HFFc6 (cell line): ENCODE results near the gene AIFM2. TPM values are rescaled to one million over a fixed set of nuclear protein-coding genes. Genes with fewer than 3 reads are reported as not detected.
"Not testable (repeated sequence)": the region's sequence is repeated elsewhere in the genome, so short reads cannot be mapped to it uniquely, and the experiment has no call there.

Experiments
- DNase-seq: peaks from one replicate; pipeline ENCODE4 v3.0.0-alpha.2; 2018
- H3K27ac Mint-ChIP-seq: 2 replicates; pipeline ENCODE4 v1.8.0; 2020; ENCODE audit warnings: mild to moderate bottlenecking, mixed read lengths
- H3K27me3 Mint-ChIP-seq: 2 replicates; pipeline ENCODE4 v1.8.0; 2021; ENCODE audit warnings: mild to moderate bottlenecking, moderate library complexity, mixed read lengths; ENCODE audit not compliant: insufficient read depth
- H3K36me3 Mint-ChIP-seq: 2 replicates; pipeline ENCODE4 v1.8.0; 2021; ENCODE audit warnings: low read depth, mixed read lengths
- H3K4me1 Mint-ChIP-seq: 2 replicates; pipeline ENCODE4 v1.8.0; 2020; ENCODE audit warnings: low read depth, mixed read lengths
- H3K4me3 Mint-ChIP-seq: 2 replicates; pipeline ENCODE4 v1.8.0; 2020; ENCODE audit warnings: mild to moderate bottlenecking, moderate library complexity, mixed read lengths
- H3K9me3 Mint-ChIP-seq: 2 replicates; pipeline ENCODE4 v1.8.0; 2020; ENCODE audit warnings: mild to moderate bottlenecking, mixed read lengths
- CTCF ChIP-seq: fragments of 200-600 bp; sonication (generic); IDR thresholded peaks from 2 replicates; pipeline ENCODE4 v1.5.0; 2021; ENCODE audit warnings: antibody characterized with exemption, mild to moderate bottlenecking
- total RNA-seq, 6 experiments: library from RNA; stranded (reverse); fragmentation: NEBNext Ultra II Directional; extraction: Animal tissue kit (Norgen Biotek cat#: 25700); gene quantifications; 2 replicates in 1 of 6; 3 replicates in 5 of 6; pipeline ENCODE4 v1.2.3, GENCODE V29; 2021

The AIFM2 gene
- total RNA-seq, 6 experiments from 2014 or later: 5.1 to 12.3 (median 10.4) TPM

- peak; percentile 70 for TF ChIP-seq CTCF
- no peak overlapping the region for H3K27ac Mint-ChIP-seq
- no peak for DNase-seq
- no peaks in the 10 kb centered on the region for H3K9me3 Mint-ChIP-seq
- no peaks in the 10 kb centered on the region for H3K4me1 Mint-ChIP-seq
- H3K4me3 Mint-ChIP-seq: no peak overlapping the region
- no peaks in the 10 kb centered on the region for H3K36me3 Mint-ChIP-seq
- H3K27me3 Mint-ChIP-seq: peaks cover 6% of the 10 kb centered on the region; the same call in 1 of the 2 replicates
Observed at GRCh38 chr10:70106958-70107791, 25.4 kb downstream of the AIFM2 start.

GRCh38 chr10:70101668-70102067, 31.0 kb downstream of the AIFM2 start:
- Mint-ChIP-seq H3K4me3 (no peak overlapping the region), H3K36me3 (no peaks in the 10 kb centered on the region), H3K27me3 (peaks cover 15% of the 10 kb centered on the region), H3K9me3 (no peaks in the 10 kb centered on the region), H3K4me1 (no peaks in the 10 kb centered on the region), H3K27ac (no peak overlapping the region)
- no peak for TF ChIP-seq CTCF
- DNase-seq: no peak

GRCh38 chr10:70101068-70101562, 31.5 kb downstream of the AIFM2 start:
- H3K36me3 Mint-ChIP-seq, DNase-seq, H3K27ac Mint-ChIP-seq, H3K4me3 Mint-ChIP-seq, H3K9me3 Mint-ChIP-seq, H3K4me1 Mint-ChIP-seq: not testable (repeated sequence)
- peaks cover 16% of the 10 kb centered on the region for H3K27me3 Mint-ChIP-seq

- no peak for DNase-seq
- no peaks in the 10 kb centered on the region for H3K4me1 Mint-ChIP-seq
- H3K9me3 Mint-ChIP-seq: no peaks in the 10 kb centered on the region
- no peaks in the 10 kb centered on the region for H3K36me3 Mint-ChIP-seq
- no peak for TF ChIP-seq CTCF
- H3K27me3 Mint-ChIP-seq: peaks cover 28% of the 10 kb centered on the region
- no peak overlapping the region for H3K4me3 Mint-ChIP-seq
- no peak overlapping the region for H3K27ac Mint-ChIP-seq
Observed at GRCh38 chr10:70098271-70098670, 34.4 kb downstream of the AIFM2 start.

GRCh38 chr10:70097459-70097858, 35.2 kb downstream of the AIFM2 start:
- no peaks in the 10 kb centered on the region for H3K36me3 Mint-ChIP-seq

More at GRCh38 chr10:70097459-70097858, 35.2 kb downstream of the AIFM2 start:
- H3K27ac Mint-ChIP-seq: no peak overlapping the region
- peaks cover 31% of the 10 kb centered on the region for H3K27me3 Mint-ChIP-seq
- no peaks in the 10 kb centered on the region for H3K9me3 Mint-ChIP-seq
- no peak overlapping the region for H3K4me3 Mint-ChIP-seq
- DNase-seq: no peak
- TF ChIP-seq CTCF: no peak
- H3K4me1 Mint-ChIP-seq: no peaks in the 10 kb centered on the region
